HG03558 (cell line): ENCODE results near the gene NELL1.
"Not testable (repeated sequence)": the region's sequence is repeated elsewhere in the genome, so short reads cannot be mapped to it uniquely, and the experiment has no call there.

Source experiments
- ATAC-seq: cut with Tn5 transposase; IDR thresholded peaks from one replicate; pipeline ENCODE4 v1.9.1; 2021; ENCODE audit warnings: moderate number of reproducible peaks; ENCODE audit not compliant: unreplicated experiment; ENCODE audit errors: extremely low read depth

Gene NELL1

GRCh38 chr11:21272139-21272538, 602.8 kb downstream of the NELL1 start:
- ATAC-seq, result not testable (repeated sequence)

- no peak for ATAC-seq
Observed at GRCh38 chr11:21278840-21279239, 609.5 kb downstream of the NELL1 start.

GRCh38 chr11:21285104-21285503, 615.7 kb downstream of the NELL1 start:
- no peak for ATAC-seq

- no peak for ATAC-seq
Observed at GRCh38 chr11:21289686-21290085, 620.3 kb downstream of the NELL1 start.

- ATAC-seq, result no peak
Observed at GRCh38 chr11:21295508-21295907, 626.1 kb downstream of the NELL1 start.

- ATAC-seq, result no peak
Observed at GRCh38 chr11:21301981-21302380, 632.6 kb downstream of the NELL1 start.

GRCh38 chr11:21306739-21307358, 637.5 kb downstream of the NELL1 start:
- ATAC-seq, result no peak

GRCh38 chr11:21307874-21308273, 638.5 kb downstream of the NELL1 start:
- no peak for ATAC-seq

- ATAC-seq, result no peak
Observed at GRCh38 chr11:21316591-21316990, 647.2 kb downstream of the NELL1 start.

GRCh38 chr11:21321072-21321471, 651.7 kb downstream of the NELL1 start:
- no peak for ATAC-seq

GRCh38 chr11:21321530-21321929, 652.1 kb downstream of the NELL1 start:
- ATAC-seq, result no peak

GRCh38 chr11:21323617-21324016, 654.2 kb downstream of the NELL1 start:
- no peak for ATAC-seq

GRCh38 chr11:21343204-21343603, 673.8 kb downstream of the NELL1 start:
- ATAC-seq, result no peak

- no peak for ATAC-seq
Observed at GRCh38 chr11:21346361-21346760, 677.0 kb downstream of the NELL1 start.

GRCh38 chr11:21350613-21351012, 681.2 kb downstream of the NELL1 start:
- no peak for ATAC-seq

- ATAC-seq, result no peak
Observed at GRCh38 chr11:21353425-21353824, 684.0 kb downstream of the NELL1 start.

- no peak for ATAC-seq
Observed at GRCh38 chr11:21364866-21365624, 695.7 kb downstream of the NELL1 start.

GRCh38 chr11:21369947-21370346, 700.6 kb downstream of the NELL1 start:
- ATAC-seq, result no peak

GRCh38 chr11:21371044-21371443, 701.7 kb downstream of the NELL1 start:
- no peak for ATAC-seq

- ATAC-seq, result no peak
Observed at GRCh38 chr11:21372672-21373071, 703.3 kb downstream of the NELL1 start.

- no peak for ATAC-seq
Observed at GRCh38 chr11:21374376-21374775, 705.0 kb downstream of the NELL1 start.
